Measurements from ENCODE around the gene PARVA.

PARVA gene

DNA sequence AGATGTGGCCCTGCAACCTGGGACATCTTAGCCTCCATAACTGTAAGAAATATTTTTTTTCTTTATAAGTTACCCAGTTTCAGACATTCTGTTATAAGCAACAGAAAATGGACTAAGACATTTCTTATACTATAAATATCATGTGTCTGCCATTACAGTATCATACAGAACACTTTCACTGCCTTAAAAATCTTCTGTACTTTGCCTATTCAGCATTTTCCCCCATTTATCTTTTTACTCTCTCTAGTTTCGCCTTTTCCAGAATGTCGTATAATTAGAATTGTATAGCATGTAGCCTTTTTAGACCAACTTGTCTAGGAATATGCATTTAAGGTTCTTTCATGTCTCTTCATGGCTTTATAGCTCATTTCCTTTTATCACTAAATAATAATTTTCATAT lies 88.0 kb downstream of the PARVA start:
- Histone ChIP-seq H3K9me3 (ENCODE audit: control insufficient read depth in 5 of 5, low read length in 5 of 5) (peaks cover 0 to 11% (median 3%) of the 10 kb centered on the region in 5 donors), H3K27ac (ENCODE audit: low read depth, low read length) (no peak overlapping the region), H3K27me3 (ENCODE audit: control insufficient read depth in 5 of 5, insufficient read depth in 4 of 5, low read length in 5 of 5) (no peaks in the 10 kb centered on the region), H3K4me1 (ENCODE audit: control insufficient read depth in 5 of 5, insufficient read depth in 5 of 5, low read length in 5 of 5) (peaks cover 5 to 24% (median 20%) of the 10 kb centered on the region in 5 donors), H3K4me3 (ENCODE audit: low read depth in 1 of 5, low read length in 5 of 5) (no peak overlapping the region), H3K9ac (ENCODE audit: low read length in 5 of 5) (no peak overlapping the region), H3K36me3 (ENCODE audit: control insufficient read depth in 5 of 5, insufficient read depth in 5 of 5, low read length in 5 of 5) (no peaks in the 10 kb centered on the region)

DNA sequence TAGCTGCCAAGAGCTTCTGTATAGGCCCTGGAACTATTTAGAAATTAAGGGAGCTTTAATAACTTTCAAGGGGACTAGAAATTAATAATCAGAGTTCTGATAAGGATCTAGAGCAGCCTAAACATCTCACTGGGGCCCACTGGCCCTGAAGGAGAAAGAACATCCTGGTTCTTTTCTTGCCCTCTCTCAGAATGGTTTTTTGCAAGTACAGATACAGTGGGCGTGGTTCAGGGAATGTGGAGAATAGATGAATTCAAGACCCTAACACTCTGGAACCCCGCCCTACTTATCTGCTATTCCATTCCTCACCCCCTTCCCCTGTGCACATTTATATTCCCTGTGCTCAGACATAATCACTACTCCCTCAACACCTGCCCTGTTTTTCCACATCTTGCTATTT lies 90.2 kb downstream of the PARVA start:
- Histone ChIP-seq H3K9ac (ENCODE audit: low read length in 5 of 5) (no peak overlapping the region), H3K27me3 (ENCODE audit: control insufficient read depth in 5 of 5, insufficient read depth in 4 of 5, low read length in 5 of 5) (no peaks in the 10 kb centered on the region), H3K4me1 (ENCODE audit: control insufficient read depth in 5 of 5, insufficient read depth in 5 of 5, low read length in 5 of 5) (peaks cover 5 to 36% (median 29%) of the 10 kb centered on the region in 5 donors), H3K4me3 (ENCODE audit: low read depth in 1 of 5, low read length in 5 of 5) (no peak overlapping the region), H3K36me3 (ENCODE audit: control insufficient read depth in 5 of 5, insufficient read depth in 5 of 5, low read length in 5 of 5) (no peaks in the 10 kb centered on the region), H3K27ac (ENCODE audit: low read depth, low read length) (peak overlapping the region; percentile 8), H3K9me3 (ENCODE audit: control insufficient read depth in 5 of 5, low read length in 5 of 5) (peaks cover 0 to 11% (median 3%) of the 10 kb centered on the region in 5 donors)

DNA sequence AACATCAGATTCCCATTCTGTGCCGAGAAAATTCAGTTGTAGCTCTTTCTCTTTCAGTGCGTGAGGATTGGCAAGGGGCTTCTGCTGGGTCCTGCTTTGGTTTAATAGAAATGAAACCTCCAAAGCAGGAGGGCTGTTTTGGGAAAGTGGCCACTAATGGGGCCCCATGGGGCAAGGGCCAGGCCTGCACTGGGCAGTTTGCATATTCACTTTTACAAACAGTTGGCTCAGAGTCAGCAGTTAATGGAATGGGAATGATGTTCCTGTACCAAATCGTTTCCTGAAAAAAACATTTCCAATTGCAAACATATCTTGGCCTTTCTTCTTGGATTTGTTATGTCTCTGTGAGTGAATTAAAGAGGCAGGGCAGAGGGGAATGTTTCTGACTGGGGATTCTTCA lies 92.1 kb downstream of the PARVA start:
- Histone ChIP-seq H3K27me3 (ENCODE audit: control insufficient read depth in 5 of 5, insufficient read depth in 4 of 5, low read length in 5 of 5) (no peaks in the 10 kb centered on the region), H3K4me3 (ENCODE audit: low read depth in 1 of 5, low read length in 5 of 5) (peak overlapping the region; percentile 24 to 61 (median 50)), H3K9me3 (ENCODE audit: control insufficient read depth in 5 of 5, low read length in 5 of 5) (peaks cover 0 to 6% (median 0%) of the 10 kb centered on the region in 5 donors), H3K4me1 (ENCODE audit: control insufficient read depth in 5 of 5, insufficient read depth in 5 of 5, low read length in 5 of 5) (peaks cover 5 to 43% (median 38%) of the 10 kb centered on the region in 5 donors), H3K27ac (ENCODE audit: low read depth, low read length) (peak overlapping the region; percentile 67), H3K9ac (ENCODE audit: low read length in 5 of 5) (peak overlapping the region in 4 of 5 donors; percentile 4 to 65 (median 23)), H3K36me3 (ENCODE audit: control insufficient read depth in 5 of 5, insufficient read depth in 5 of 5, low read length in 5 of 5) (peaks cover 0 to 10% (median 7%) of the 10 kb centered on the region in 5 donors)

DNA sequence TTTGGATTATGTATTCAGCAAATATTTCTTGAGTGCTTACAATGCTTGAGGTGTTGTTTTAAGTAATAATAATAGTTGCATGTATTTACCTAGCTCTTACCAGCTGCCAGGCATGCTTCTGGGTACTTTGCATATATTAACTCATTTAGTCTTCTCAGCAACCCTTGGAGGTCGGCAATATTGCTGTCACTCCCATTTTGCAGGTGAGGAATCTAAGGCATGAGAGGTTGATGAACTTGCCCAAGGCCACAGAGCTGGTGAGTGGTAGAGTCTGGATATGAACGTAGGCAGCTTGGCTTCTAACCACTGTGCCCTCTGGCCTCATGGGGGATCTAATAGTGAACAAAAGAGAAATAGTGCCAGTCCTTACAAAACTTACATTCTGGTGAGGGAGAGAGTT lies 92.9 kb downstream of the PARVA start:
- Histone ChIP-seq H3K27me3 (ENCODE audit: control insufficient read depth in 5 of 5, insufficient read depth in 4 of 5, low read length in 5 of 5) (no peaks in the 10 kb centered on the region), H3K9ac (ENCODE audit: low read length in 5 of 5) (no peak overlapping the region), H3K4me3 (ENCODE audit: low read depth in 1 of 5, low read length in 5 of 5) (peak overlapping the region in 1 of 5 donors; percentile 24), H3K4me1 (ENCODE audit: control insufficient read depth in 5 of 5, insufficient read depth in 5 of 5, low read length in 5 of 5) (peaks cover 5 to 43% (median 38%) of the 10 kb centered on the region in 5 donors), H3K27ac (ENCODE audit: low read depth, low read length) (peak overlapping the region; percentile 67), H3K9me3 (ENCODE audit: control insufficient read depth in 5 of 5, low read length in 5 of 5) (no peaks in the 10 kb centered on the region), H3K36me3 (ENCODE audit: control insufficient read depth in 5 of 5, insufficient read depth in 5 of 5, low read length in 5 of 5) (peaks cover under 1 to 18% (median 15%) of the 10 kb centered on the region in 5 donors)

DNA sequence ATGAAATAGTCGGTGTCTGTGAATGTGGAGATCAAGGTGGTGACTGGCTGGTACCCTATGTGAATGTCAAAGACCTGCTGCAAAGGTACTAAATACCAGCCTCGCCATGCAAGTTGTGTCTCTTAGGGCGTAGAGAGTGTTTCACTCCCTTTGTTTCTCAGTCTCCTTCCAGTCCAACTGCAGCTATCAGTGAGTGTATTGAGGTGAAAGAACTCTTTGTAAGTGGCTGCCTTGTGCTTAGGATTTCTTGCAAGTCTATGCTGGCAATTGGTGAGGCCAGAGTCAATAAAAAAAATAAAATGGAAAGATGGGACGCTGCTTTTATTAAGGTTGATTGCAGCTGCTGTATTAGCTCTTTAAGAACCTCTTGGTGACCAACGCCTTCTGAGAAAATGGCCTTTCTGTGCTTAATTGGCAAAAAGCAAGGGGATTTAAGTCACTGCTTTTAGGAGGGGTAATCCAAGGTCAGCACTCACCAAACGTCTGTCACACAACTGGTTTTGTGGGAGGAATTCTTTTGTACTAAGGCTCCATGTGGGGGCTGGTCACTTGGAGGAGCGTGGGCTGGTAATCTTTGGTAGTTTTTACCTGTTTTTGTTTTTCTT lies 95.1 kb downstream of the PARVA start:
- peaks cover 5 to 42% (median 38%) of the 10 kb centered on the region in 5 donors for H3K4me1 ChIP-seq (ENCODE audit: control insufficient read depth in 5 of 5, insufficient read depth in 5 of 5, low read length in 5 of 5)
- peaks cover 6 to 40% (median 29%) of the 10 kb centered on the region in 5 donors for H3K36me3 ChIP-seq (ENCODE audit: control insufficient read depth in 5 of 5, insufficient read depth in 5 of 5, low read length in 5 of 5)
- H3K27me3 ChIP-seq (ENCODE audit: control insufficient read depth in 5 of 5, insufficient read depth in 4 of 5, low read length in 5 of 5): no peaks in the 10 kb centered on the region
- peak overlapping the region; percentile 43 for H3K27ac ChIP-seq (ENCODE audit: low read depth, low read length)
- no peak overlapping the region for H3K4me3 ChIP-seq (ENCODE audit: low read depth in 1 of 5, low read length in 5 of 5)
- H3K9ac ChIP-seq (ENCODE audit: low read length in 5 of 5): no peak overlapping the region
- no peaks in the 10 kb centered on the region for H3K9me3 ChIP-seq (ENCODE audit: control insufficient read depth in 5 of 5, low read length in 5 of 5)

DNA sequence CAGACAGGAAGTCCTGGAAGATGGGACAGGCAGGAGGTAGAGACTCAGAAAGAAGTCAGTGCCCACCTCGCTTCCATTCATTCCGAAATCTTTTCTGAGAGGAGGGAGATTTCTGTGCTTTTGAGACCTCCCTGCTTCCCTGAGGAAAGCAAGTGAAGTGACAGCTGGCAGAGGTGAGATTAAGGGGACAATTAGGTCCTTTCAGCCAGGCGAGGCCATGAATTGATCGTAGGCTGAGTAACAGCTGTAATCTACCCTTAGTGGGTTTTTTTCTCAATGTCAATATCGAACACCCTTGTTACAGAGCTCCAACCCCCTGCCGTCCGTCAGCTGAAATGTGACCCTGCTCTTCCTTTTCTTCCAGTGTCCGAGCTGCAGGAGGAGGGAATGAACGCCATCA lies 96.0 kb downstream of the PARVA start:
- H3K4me1 ChIP-seq (ENCODE audit: control insufficient read depth in 5 of 5, insufficient read depth in 5 of 5, low read length in 5 of 5): peaks cover 5 to 40% (median 37%) of the 10 kb centered on the region in 5 donors
- H3K9ac ChIP-seq (ENCODE audit: low read length in 5 of 5): no peak overlapping the region
- no peak overlapping the region for H3K4me3 ChIP-seq (ENCODE audit: low read depth in 1 of 5, low read length in 5 of 5)
- H3K36me3 ChIP-seq (ENCODE audit: control insufficient read depth in 5 of 5, insufficient read depth in 5 of 5, low read length in 5 of 5): peaks cover 10 to 48% (median 36%) of the 10 kb centered on the region in 5 donors
- no peaks in the 10 kb centered on the region for H3K27me3 ChIP-seq (ENCODE audit: control insufficient read depth in 5 of 5, insufficient read depth in 4 of 5, low read length in 5 of 5)
- no peaks in the 10 kb centered on the region for H3K9me3 ChIP-seq (ENCODE audit: control insufficient read depth in 5 of 5, low read length in 5 of 5)
- peak overlapping the region; percentile 43 for H3K27ac ChIP-seq (ENCODE audit: low read depth, low read length)

DNA sequence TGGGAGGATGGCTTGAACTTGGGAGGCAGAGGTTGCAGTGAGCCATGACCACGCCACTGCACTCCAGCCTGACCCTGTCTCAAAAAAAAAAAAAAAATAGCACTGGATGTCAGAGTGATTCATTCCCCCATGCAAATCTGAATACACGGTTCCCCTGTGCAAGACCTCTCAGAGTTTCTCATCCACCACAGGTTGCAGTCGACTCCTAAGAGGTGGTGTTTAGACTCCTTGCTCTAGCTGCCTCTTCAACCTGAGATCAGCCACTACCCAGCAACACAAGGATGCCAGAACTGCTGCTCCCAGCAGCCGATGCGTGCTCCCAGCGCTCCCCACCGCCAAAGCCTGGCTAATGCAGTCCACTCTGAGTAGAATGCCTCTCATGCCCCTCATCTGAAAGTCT lies 97.5 kb downstream of the PARVA start:
- H3K9ac ChIP-seq (ENCODE audit: low read length in 5 of 5): no peak overlapping the region
- no peak overlapping the region for H3K27ac ChIP-seq (ENCODE audit: low read depth, low read length)
- H3K4me1 ChIP-seq (ENCODE audit: control insufficient read depth in 5 of 5, insufficient read depth in 5 of 5, low read length in 5 of 5): peaks cover 3 to 28% (median 27%) of the 10 kb centered on the region in 5 donors
- H3K27me3 ChIP-seq (ENCODE audit: control insufficient read depth in 5 of 5, insufficient read depth in 4 of 5, low read length in 5 of 5): no peaks in the 10 kb centered on the region
- H3K9me3 ChIP-seq (ENCODE audit: control insufficient read depth in 5 of 5, low read length in 5 of 5): no peaks in the 10 kb centered on the region
- H3K36me3 ChIP-seq (ENCODE audit: control insufficient read depth in 5 of 5, insufficient read depth in 5 of 5, low read length in 5 of 5): peaks cover 10 to 63% (median 49%) of the 10 kb centered on the region in 5 donors
- no peak overlapping the region for H3K4me3 ChIP-seq (ENCODE audit: low read depth in 1 of 5, low read length in 5 of 5)

DNA sequence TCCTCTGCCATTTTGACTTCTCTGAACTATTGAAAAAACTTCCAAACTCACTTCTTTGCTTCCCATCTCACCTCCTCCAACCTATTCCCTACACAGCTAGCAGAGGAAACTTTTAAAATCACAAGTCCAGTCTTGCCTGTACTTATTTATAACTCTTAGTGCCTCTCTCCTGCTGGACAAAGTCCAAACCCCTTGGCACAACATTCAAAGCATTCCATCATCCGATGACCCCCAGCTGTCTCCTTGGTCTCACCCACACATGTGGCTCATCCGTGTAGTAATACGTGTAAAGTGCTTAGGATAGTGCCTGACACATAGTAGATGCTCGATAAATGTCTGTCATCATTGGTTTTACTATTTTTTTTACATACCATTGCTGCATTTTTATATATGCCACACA lies 101.4 kb downstream of the PARVA start:
- H3K9me3 ChIP-seq (ENCODE audit: control insufficient read depth in 5 of 5, low read length in 5 of 5): no peaks in the 10 kb centered on the region
- H3K4me1 ChIP-seq (ENCODE audit: control insufficient read depth in 5 of 5, insufficient read depth in 5 of 5, low read length in 5 of 5): peaks cover 3 to 10% (median 7%) of the 10 kb centered on the region in 5 donors
- H3K27ac ChIP-seq (ENCODE audit: low read depth, low read length): no peak overlapping the region
- H3K4me3 ChIP-seq (ENCODE audit: low read depth in 1 of 5, low read length in 5 of 5): no peak overlapping the region
- no peaks in the 10 kb centered on the region for H3K27me3 ChIP-seq (ENCODE audit: control insufficient read depth in 5 of 5, insufficient read depth in 4 of 5, low read length in 5 of 5)
- H3K9ac ChIP-seq (ENCODE audit: low read length in 5 of 5): no peak overlapping the region
- H3K36me3 ChIP-seq (ENCODE audit: control insufficient read depth in 5 of 5, insufficient read depth in 5 of 5, low read length in 5 of 5): peaks cover 16 to 75% (median 53%) of the 10 kb centered on the region in 5 donors

DNA sequence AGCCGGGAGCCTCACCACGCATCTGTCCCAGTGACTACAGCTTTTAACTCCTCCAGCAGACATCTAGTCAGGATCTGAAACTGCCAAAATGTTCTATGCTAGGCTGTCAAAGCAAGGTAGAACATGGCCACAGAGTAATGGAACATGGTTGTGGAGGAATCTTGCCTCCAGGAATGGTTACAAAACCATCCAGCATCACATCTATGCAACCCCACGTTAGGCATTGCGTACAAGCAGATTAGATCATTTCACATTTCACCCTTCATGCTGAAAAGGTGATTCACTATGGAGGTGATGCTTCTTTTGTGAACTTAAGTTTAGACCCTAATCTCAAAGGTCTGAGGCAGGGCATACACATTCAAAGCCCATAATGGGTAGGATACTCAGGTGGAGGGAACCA lies 103.0 kb downstream of the PARVA start:
- Histone ChIP-seq H3K27me3 (ENCODE audit: control insufficient read depth in 5 of 5, insufficient read depth in 4 of 5, low read length in 5 of 5) (no peaks in the 10 kb centered on the region), H3K4me3 (ENCODE audit: low read depth in 1 of 5, low read length in 5 of 5) (no peak overlapping the region), H3K9ac (ENCODE audit: low read length in 5 of 5) (no peak overlapping the region), H3K27ac (ENCODE audit: low read depth, low read length) (no peak overlapping the region), H3K36me3 (ENCODE audit: control insufficient read depth in 5 of 5, insufficient read depth in 5 of 5, low read length in 5 of 5) (peaks cover 14 to 58% (median 38%) of the 10 kb centered on the region in 5 donors), H3K9me3 (ENCODE audit: control insufficient read depth in 5 of 5, low read length in 5 of 5) (no peaks in the 10 kb centered on the region), H3K4me1 (ENCODE audit: control insufficient read depth in 5 of 5, insufficient read depth in 5 of 5, low read length in 5 of 5) (peaks cover 3 to 16% (median 12%) of the 10 kb centered on the region in 5 donors)

DNA sequence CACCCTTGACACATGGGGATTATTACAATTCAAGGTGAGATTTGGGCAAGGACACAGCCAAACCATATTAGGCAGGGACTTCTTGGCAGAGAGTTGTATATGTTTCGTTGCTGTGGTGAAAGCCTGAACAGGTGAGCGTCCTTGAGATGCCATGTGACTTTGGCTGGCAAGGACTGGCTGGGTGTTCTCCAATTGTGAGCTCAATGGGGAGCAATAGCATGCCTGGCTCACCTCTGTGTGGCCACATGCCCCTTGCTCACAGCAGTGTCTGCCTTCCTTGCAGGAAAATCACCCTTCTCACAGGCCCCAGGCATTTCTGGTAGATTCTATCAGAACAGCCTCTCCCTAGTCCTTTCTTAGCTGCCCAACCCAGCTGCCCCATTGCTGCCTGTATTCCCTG lies 105.5 kb downstream of the PARVA start:
- H3K27ac ChIP-seq (ENCODE audit: low read depth, low read length): no peak overlapping the region
- peaks cover 11 to 35% (median 25%) of the 10 kb centered on the region in 5 donors for H3K36me3 ChIP-seq (ENCODE audit: control insufficient read depth in 5 of 5, insufficient read depth in 5 of 5, low read length in 5 of 5)
- H3K9ac ChIP-seq (ENCODE audit: low read length in 5 of 5): no peak overlapping the region
- H3K9me3 ChIP-seq (ENCODE audit: control insufficient read depth in 5 of 5, low read length in 5 of 5): no peaks in the 10 kb centered on the region
- peaks cover 3 to 16% (median 12%) of the 10 kb centered on the region in 5 donors for H3K4me1 ChIP-seq (ENCODE audit: control insufficient read depth in 5 of 5, insufficient read depth in 5 of 5, low read length in 5 of 5)
- no peak overlapping the region for H3K4me3 ChIP-seq (ENCODE audit: low read depth in 1 of 5, low read length in 5 of 5)
- H3K27me3 ChIP-seq (ENCODE audit: control insufficient read depth in 5 of 5, insufficient read depth in 4 of 5, low read length in 5 of 5): no peaks in the 10 kb centered on the region

Measured in subcutaneous abdominal adipose tissue (tissue), 5 donors.